GM23338 (cell line): Measurements from ENCODE around the gene CPB2. TPM values are rescaled to one million over a fixed set of nuclear protein-coding genes. Genes with fewer than 3 reads are reported as not detected.
A peak's percentile ranks its signal among the peaks of the same experiment; 100 is the strongest.

Experiments
- ATAC-seq: fragments of 200-7000 bp; cut with Tn5 transposase; 3 replicates; pipeline ENCODE4 v1.9.1; 2020
- DNase-seq: peaks from one replicate; pipeline ENCODE4 v3.0.0-alpha.2; 2015; ENCODE audit warnings: low spot score
- H2AFZ ChIP-seq: fragments of 200-600 bp; sonication (generic); 2 replicates; pipeline ENCODE4 v1.8.0; 2016; ENCODE audit warnings: antibody characterized with exemption, mild to moderate bottlenecking, moderate library complexity
- H3F3A ChIP-seq: fragments of 200-600 bp; sonication (generic); replicated peaks from 2 replicates; pipeline ENCODE4 v1.8.0; 2017; ENCODE audit warnings: antibody characterized with exemption, mixed run types, low read depth
- H3K27ac ChIP-seq: fragments of 200-600 bp; sonication (generic); 2 replicates; pipeline ENCODE4 v1.6.1; 2016; ENCODE audit warnings: low read depth
- H3K27me3 ChIP-seq: fragments of 200-600 bp; sonication (generic); 2 replicates; pipeline ENCODE4 v1.8.0; 2016; ENCODE audit warnings: mild to moderate bottlenecking, mixed run types, moderate library complexity; ENCODE audit not compliant: insufficient read depth
- H3K36me3 ChIP-seq: fragments of 200-600 bp; sonication (generic); 2 replicates; pipeline ENCODE4 v1.8.0; 2016; ENCODE audit warnings: mild to moderate bottlenecking; ENCODE audit not compliant: insufficient read depth
- H3K4me1 ChIP-seq: fragments of 200-600 bp; sonication (generic); 2 replicates; pipeline ENCODE4 v1.8.0; 2016; ENCODE audit warnings: mild to moderate bottlenecking, moderate library complexity; ENCODE audit not compliant: insufficient read depth
- H3K4me2 ChIP-seq: fragments of 200-600 bp; sonication (generic); 2 replicates; pipeline ENCODE4 v1.7.1; 2017; ENCODE audit warnings: mixed run types
- H3K4me3 ChIP-seq: fragments of 200-600 bp; sonication (generic); 2 replicates; pipeline ENCODE4 v1.6.1; 2016; ENCODE audit warnings: mixed run types
- H3K79me2 ChIP-seq: fragments of 200-600 bp; sonication (generic); replicated peaks from 2 replicates; pipeline ENCODE4 v1.8.0; 2017; ENCODE audit warnings: mild to moderate bottlenecking; ENCODE audit not compliant: insufficient read depth
- H3K9me2 ChIP-seq: fragments of 200-600 bp; sonication (generic); 2 replicates; pipeline ENCODE4 v1.8.0; 2017; ENCODE audit not compliant: insufficient read depth
- H4K20me1 ChIP-seq: fragments of 200-600 bp; sonication (generic); replicated peaks from 2 replicates; pipeline ENCODE4 v1.8.0; 2017; ENCODE audit warnings: mild to moderate bottlenecking; ENCODE audit not compliant: insufficient read depth
- H3K27ac Mint-ChIP-seq: 2 replicates; pipeline ENCODE4 v1.8.0; 2020; ENCODE audit warnings: inconsistent platforms, mild to moderate bottlenecking, moderate library complexity, mixed read lengths
- H3K27me3 Mint-ChIP-seq: 3 replicates; pipeline ENCODE4 v1.8.0; 2022; ENCODE audit warnings: low read depth, mild to moderate bottlenecking, moderate library complexity, mixed read lengths, inconsistent platforms; ENCODE audit not compliant: insufficient read depth, poor library complexity
- H3K36me3 Mint-ChIP-seq: 3 replicates; pipeline ENCODE4 v1.8.0; 2021; ENCODE audit warnings: low read depth, mild to moderate bottlenecking, inconsistent platforms, moderate library complexity, mixed read lengths
- H3K4me1 Mint-ChIP-seq: 3 replicates; pipeline ENCODE4 v1.8.0; 2020; ENCODE audit warnings: mild to moderate bottlenecking, inconsistent platforms, mixed read lengths
- H3K4me3 Mint-ChIP-seq: 3 replicates; pipeline ENCODE4 v1.8.0; 2021; ENCODE audit warnings: moderate library complexity, mild to moderate bottlenecking, inconsistent platforms, mixed read lengths
- H3K9me3 Mint-ChIP-seq: 3 replicates; pipeline ENCODE4 v1.8.0; 2020; ENCODE audit warnings: moderate library complexity, mild to moderate bottlenecking, inconsistent platforms, mixed read lengths
- EZH2 ChIP-seq: fragments of 200-600 bp; sonication (generic); IDR thresholded peaks from one replicate; pipeline ENCODE4 v1.8.0; 2017; ENCODE audit warnings: antibody characterized with exemption, mild to moderate bottlenecking, low read depth; ENCODE audit not compliant: unreplicated experiment
- EZH2phosphoT487 ChIP-seq: fragments of 200-600 bp; sonication (generic); IDR thresholded peaks from one replicate; pipeline ENCODE4 v1.8.1; 2018; ENCODE audit warnings: antibody characterized with exemption; ENCODE audit not compliant: unreplicated experiment
- JUNB ChIP-seq: IDR thresholded peaks from one replicate; pipeline ENCODE4 v1.6.1; 2016; ENCODE audit warnings: antibody characterized with exemption; ENCODE audit not compliant: unreplicated experiment
- POLR2AphosphoS5 ChIP-seq: IDR thresholded peaks from 2 replicates; pipeline ENCODE4 v1.6.1; 2016; ENCODE audit warnings: antibody characterized with exemption, low read depth
- STAT1 ChIP-seq: IDR thresholded peaks from one replicate; pipeline ENCODE4 v1.6.1; 2016; ENCODE audit warnings: antibody characterized with exemption; ENCODE audit not compliant: unreplicated experiment
- ZNF114 ChIP-seq: fragments of 250-450 bp; sonication (Bioruptor Pico); IDR thresholded peaks from 2 replicates; pipeline ENCODE4 v1.5.0; 2020; ENCODE audit warnings: mild to moderate bottlenecking, moderate library complexity
- ZNF331 ChIP-seq: fragments of 250-450 bp; sonication (Bioruptor Pico); IDR thresholded peaks from 2 replicates; pipeline ENCODE4 v1.5.0; 2020; ENCODE audit warnings: low read depth, mild to moderate bottlenecking, moderate library complexity
- polyA plus RNA-seq: library from polyadenylated mRNA; unstranded; fragments of >200 nt; fragmentation: Nextera tagmentation; extraction: Ambion mirVana; gene quantifications from 2 replicates; pipeline ENCODE4 v1.2.1, GENCODE V29; 2016
- total RNA-seq: library from RNA; depleted of rRNA; stranded (reverse); fragments of >200 nt; shearing (Covaris generic); gene quantifications from 2 replicates; pipeline ENCODE4 v1.2.3, GENCODE V29; 2014
- TF ChIP-seq, protein P1 (sequence below): IDR thresholded peaks from one replicate; pipeline ENCODE4 v1.6.1; 2018; ENCODE audit warnings: antibody characterized with exemption; ENCODE audit not compliant: unreplicated experiment
- TF ChIP-seq, protein P2 (sequence below), 2 experiments: fragments of 200-600 bp in 1 of 2; sonication (generic) in 1 of 2; conservative IDR thresholded peaks; 2 replicates each; pipeline versions ENCODE4 v1.5.1 to v1.6.1; 2016 to 2017; ENCODE audit warnings: antibody characterized with exemption in 2 of 2, low read depth in 2 of 2, mild to moderate bottlenecking in 2 of 2, moderate library complexity in 1 of 2
- TF ChIP-seq, protein P3 (sequence below): IDR thresholded peaks from 2 replicates; pipeline ENCODE4 v1.6.1; 2016; ENCODE audit warnings: antibody characterized with exemption

Gene CPB2
- total and polyA plus RNA-seq, 2 experiments from 2014 or later = 0.47 TPM; not detected in 1

DNA sequence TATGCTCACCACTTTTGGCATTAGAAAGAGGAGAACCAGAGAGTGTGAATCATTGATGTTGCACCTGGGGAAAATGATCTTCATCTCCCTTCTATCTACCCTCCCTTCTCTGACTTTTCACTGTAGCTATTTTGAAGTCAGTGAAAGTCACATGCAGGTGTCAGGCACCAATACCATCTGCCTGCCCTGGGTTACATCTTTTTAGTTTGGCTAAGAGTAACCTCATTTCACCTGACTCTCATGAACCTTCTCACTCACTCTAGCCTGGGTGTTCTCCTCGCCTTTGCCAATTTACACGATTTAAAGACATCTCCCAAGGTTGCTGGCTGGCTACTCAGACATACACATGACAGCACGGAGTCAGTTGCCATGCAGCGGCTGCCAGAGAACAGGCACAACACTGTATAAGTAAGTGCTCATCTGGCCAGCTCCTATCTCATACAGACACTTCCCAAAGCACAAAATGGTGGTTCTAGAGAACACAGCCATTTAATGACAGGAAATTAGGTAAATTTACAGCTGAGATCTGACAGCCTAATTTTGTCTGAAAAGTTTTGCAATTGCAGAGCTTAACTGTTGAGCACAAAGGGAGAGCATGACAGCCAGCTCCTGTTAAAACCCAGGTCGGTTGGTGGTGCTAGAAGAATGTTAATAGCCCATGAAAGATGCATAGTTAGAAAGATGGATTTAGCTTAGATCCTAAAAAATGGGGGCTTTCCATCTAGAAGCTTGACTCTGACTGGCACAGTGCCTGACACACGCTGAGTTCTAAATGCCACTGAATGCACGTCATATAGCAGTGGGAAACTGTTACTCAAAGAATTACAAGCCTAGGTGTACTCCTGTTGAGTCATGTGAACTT is 44.7 kb upstream of the CPB2 start (continued):
- TF ChIP-seq, protein P1, sequence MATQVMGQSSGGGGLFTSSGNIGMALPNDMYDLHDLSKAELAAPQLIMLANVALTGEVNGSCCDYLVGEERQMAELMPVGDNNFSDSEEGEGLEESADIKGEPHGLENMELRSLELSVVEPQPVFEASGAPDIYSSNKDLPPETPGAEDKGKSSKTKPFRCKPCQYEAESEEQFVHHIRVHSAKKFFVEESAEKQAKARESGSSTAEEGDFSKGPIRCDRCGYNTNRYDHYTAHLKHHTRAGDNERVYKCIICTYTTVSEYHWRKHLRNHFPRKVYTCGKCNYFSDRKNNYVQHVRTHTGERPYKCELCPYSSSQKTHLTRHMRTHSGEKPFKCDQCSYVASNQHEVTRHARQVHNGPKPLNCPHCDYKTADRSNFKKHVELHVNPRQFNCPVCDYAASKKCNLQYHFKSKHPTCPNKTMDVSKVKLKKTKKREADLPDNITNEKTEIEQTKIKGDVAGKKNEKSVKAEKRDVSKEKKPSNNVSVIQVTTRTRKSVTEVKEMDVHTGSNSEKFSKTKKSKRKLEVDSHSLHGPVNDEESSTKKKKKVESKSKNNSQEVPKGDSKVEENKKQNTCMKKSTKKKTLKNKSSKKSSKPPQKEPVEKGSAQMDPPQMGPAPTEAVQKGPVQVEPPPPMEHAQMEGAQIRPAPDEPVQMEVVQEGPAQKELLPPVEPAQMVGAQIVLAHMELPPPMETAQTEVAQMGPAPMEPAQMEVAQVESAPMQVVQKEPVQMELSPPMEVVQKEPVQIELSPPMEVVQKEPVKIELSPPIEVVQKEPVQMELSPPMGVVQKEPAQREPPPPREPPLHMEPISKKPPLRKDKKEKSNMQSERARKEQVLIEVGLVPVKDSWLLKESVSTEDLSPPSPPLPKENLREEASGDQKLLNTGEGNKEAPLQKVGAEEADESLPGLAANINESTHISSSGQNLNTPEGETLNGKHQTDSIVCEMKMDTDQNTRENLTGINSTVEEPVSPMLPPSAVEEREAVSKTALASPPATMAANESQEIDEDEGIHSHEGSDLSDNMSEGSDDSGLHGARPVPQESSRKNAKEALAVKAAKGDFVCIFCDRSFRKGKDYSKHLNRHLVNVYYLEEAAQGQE = no peak
- TF ChIP-seq ZNF331 (CRISPR knock-in tag) (no peak), POLR2AphosphoS5 (no peak)

DNA sequence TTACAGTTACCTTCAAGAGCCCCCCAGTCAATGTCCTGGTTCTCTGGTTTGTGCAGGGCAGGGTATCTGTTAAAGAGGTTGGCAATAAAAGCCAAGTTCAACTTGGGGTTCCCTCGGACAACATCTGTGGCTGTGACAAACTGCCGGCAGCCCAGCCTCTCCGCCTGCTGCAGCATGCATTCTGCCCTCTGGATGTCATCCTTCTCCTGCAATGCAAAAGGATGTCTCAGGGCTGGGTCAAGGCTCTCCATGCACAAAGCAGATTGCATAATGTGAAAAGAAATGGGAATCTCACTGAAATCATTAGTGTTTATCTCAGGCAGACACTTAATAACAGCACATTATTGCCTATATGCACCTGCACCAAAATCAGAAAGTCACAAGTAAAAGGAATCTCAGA is 42.1 kb upstream of the CPB2 start:
- no peaks in the 10 kb centered on the region for H3K36me3 Mint-ChIP-seq
- H3K4me1 Mint-ChIP-seq = peaks cover 47% of the 10 kb centered on the region
- H4K20me1 ChIP-seq = no peaks in the 10 kb centered on the region
- peak overlapping the region; percentile 14; the same call in 1 of the 2 replicates for H3K27ac Mint-ChIP-seq
- H3K36me3 ChIP-seq = no peaks in the 10 kb centered on the region
- peaks cover 44% of the 10 kb centered on the region for H3K4me1 ChIP-seq
- peaks cover 3% of the 10 kb centered on the region for H3K27me3 Mint-ChIP-seq
- no peaks in the 10 kb centered on the region for H3K27me3 ChIP-seq
- no peaks in the 10 kb centered on the region for H3K9me2 ChIP-seq
- H3K4me2 ChIP-seq = peak overlapping the region; percentile 59
- no peaks in the 10 kb centered on the region for H3K9me3 Mint-ChIP-seq
- peak overlapping the region; percentile 88; the same call in 1 of the 2 replicates for H2AFZ ChIP-seq
- peak overlapping the region; percentile 3; the same call in 1 of the 2 replicates for H3K4me3 ChIP-seq
- no peak overlapping the region for H3K27ac ChIP-seq
- no peaks in the 10 kb centered on the region for H3K79me2 ChIP-seq
- H3F3A ChIP-seq = no peaks in the 10 kb centered on the region
- peak overlapping the region; percentile 29; the same call in 1 of the 3 replicates for H3K4me3 Mint-ChIP-seq
- ATAC-seq = peak; percentile 96
- peak; percentile 67 for DNase-seq
- no peak for TF ChIP-seq JUNB
- TF ChIP-seq, protein P2, sequence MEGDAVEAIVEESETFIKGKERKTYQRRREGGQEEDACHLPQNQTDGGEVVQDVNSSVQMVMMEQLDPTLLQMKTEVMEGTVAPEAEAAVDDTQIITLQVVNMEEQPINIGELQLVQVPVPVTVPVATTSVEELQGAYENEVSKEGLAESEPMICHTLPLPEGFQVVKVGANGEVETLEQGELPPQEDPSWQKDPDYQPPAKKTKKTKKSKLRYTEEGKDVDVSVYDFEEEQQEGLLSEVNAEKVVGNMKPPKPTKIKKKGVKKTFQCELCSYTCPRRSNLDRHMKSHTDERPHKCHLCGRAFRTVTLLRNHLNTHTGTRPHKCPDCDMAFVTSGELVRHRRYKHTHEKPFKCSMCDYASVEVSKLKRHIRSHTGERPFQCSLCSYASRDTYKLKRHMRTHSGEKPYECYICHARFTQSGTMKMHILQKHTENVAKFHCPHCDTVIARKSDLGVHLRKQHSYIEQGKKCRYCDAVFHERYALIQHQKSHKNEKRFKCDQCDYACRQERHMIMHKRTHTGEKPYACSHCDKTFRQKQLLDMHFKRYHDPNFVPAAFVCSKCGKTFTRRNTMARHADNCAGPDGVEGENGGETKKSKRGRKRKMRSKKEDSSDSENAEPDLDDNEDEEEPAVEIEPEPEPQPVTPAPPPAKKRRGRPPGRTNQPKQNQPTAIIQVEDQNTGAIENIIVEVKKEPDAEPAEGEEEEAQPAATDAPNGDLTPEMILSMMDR (conservative IDR thresholded peaks at IDR 0.05; ENCODE audit: low read depth in 2 of 2) = peak; percentile 55 to 74; a peak in 3 of 4 replicates
- TF ChIP-seq, protein P3, sequence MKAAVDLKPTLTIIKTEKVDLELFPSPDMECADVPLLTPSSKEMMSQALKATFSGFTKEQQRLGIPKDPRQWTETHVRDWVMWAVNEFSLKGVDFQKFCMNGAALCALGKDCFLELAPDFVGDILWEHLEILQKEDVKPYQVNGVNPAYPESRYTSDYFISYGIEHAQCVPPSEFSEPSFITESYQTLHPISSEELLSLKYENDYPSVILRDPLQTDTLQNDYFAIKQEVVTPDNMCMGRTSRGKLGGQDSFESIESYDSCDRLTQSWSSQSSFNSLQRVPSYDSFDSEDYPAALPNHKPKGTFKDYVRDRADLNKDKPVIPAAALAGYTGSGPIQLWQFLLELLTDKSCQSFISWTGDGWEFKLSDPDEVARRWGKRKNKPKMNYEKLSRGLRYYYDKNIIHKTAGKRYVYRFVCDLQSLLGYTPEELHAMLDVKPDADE = no peak
- TF ChIP-seq, protein P1 = no peak
- no peak for TF ChIP-seq ZNF114 (CRISPR knock-in tag)
- TF ChIP-seq STAT1 = no peak
- no peak for TF ChIP-seq EZH2phosphoT487
- no peak for TF ChIP-seq EZH2
